Urothelium cell line (cell line): ENCODE measurements around the gene CFAP119.

Experiments
- DNase-seq: peaks from one replicate; pipeline ENCODE4 v3.0.0; 2011; ENCODE audit warnings: low spot score, mixed read lengths
- FAIRE-seq: peaks from 2 replicates; lab custom pipeline; 2011; peaks lifted over from hg19 to GRCh38; lab: Jason Lieb, UNC

The CFAP119 gene

DNA sequence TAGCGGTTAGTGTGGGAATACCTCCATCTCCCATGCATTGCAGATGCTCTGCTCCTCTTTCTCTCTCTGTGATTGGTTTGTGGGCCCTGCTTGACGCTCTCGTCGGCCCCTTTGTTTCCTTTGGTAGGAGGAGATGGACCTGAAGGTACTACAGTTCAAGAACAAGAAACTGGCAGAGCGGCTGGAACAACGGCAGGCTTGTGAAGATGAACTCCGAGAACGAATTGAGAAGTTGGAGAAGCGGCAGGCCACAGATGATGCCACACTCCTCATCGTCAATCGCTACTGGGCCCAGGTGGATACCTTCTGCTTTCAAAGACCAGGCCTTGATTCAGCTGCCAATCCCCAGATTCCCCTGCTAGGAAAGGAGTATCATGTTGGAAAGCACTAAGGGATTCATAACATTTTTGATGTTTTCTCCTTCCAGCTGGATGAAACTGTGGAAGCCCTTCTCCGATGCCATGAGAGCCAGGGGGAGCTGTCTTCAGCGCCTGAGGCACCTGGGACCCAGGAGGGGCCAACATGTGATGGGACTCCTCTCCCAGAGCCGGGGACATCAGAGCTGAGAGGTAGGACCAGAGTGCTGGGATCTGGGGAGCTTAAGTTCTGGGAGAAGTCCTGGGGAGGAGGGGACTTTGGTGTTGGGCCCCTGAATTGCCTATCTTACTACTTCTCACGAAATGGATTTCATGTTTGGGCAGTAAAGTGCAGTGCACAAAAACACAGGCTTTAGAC lies 1.3 kb upstream of the CFAP119 start:
- FAIRE-seq: no peak
- DNase-seq: no peak

DNA sequence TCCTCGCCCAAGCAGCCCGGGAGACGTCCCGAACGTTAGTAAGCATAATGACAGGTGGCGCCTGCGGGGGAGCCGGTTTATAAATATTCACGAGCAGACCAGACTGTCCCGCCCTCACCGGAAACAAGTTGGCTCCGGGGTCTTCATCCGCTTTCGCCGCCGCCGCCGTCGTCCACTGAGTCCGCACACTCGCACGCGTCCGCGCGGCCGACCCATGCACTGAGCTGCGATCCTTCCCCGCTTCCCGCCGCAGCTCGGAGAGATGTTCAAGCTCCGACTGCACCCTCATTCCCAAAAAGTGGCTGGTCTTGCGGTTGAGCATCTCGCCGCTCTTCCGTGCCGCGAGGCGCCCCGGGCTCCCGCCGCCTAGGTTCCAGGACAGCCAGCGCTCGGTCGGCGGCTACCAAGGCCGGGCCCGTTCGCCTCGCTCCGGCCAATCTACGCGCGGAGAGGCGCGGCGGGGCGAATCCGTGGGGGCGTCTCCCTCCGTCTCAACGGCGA lies 385 bp downstream of the CFAP119 start:
- no peak for FAIRE-seq
- peak; percentile 13 for DNase-seq

GRCh38 chr16:30760577-30761426 lies 1.1 kb downstream of the CFAP119 start:
- FAIRE-seq: no peak
- no peak for DNase-seq

DNA sequence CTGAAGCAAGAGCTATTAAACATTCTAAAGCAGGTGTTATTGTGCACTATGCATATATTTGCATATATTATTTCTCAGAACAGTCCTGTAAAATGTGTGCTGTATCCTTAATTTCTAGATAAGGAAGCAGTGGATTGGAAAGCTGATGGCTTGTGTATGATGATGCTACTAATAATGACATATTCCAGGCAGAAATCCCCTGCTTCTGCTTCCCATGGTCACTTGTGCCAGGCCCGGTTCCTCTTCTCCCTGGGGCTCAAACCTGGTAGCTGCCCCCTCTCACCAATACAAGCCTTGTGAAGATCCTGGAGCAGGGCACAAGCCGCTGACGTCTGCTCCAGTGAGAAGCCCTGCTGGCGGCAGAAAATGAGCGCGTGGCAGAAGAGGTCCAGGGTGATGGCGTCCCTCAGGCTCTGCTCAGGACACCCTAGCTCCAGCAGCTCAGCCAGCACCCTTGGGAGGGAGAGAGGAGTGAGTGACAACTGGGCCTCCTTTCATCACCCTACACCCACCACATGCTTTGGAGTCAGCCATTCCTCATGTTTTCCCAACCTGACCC lies 1.8 kb downstream of the CFAP119 start:
- DNase-seq: no peak

DNA sequence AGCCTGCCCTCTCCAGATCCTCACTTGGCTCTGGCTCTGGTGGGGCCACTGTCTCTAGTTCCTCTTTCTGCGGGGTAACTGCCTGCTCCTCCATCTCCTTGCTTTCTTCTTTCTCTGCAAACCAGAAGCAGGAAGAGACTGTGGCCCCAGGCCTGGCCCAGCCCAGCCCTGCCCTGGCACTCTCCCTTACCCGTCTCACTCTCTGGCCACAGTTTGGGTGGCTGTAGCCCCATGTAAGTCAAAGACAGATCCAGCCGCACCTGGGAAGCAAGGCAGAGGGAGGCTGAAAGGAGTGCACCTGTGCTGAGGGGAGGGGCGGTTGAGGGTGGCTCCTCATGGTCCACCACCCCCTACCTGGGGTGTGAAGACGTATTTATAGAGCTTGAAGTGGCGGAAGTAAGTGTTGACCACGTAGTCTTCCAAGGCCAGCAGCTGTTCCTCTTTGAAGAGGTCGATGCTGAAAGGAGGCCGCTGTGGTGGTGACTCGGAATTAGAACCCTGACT lies 2.8 kb downstream of the CFAP119 start:
- no peak for FAIRE-seq

More for the DNA sequence above, 1.8 kb downstream of the CFAP119 start:
- FAIRE-seq: no peak

DNA sequence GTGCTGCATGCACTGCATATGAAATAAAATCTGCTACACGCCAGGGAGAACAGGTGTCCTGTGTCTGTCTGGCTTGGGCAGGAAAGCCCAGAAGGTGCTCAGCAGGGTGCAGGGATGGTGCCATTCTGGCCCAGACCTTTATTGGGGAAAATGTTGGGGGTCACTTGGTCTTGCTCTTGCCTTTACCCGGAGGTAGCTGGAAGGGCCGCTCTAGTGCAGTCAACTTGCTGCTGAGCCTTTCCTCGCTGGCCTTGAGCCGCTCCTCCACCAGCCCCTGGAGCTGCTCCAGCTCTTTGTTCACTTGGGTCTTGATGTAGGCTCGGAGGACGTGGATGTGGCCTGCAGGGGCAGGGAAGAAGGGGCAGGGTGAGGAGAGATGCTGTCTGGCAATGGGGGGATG lies 4.5 kb downstream of the CFAP119 start:
- DNase-seq (no peak), FAIRE-seq (no peak)

More for the DNA sequence above, 2.8 kb downstream of the CFAP119 start:
- no peak for DNase-seq

GRCh38 chr16:30756781-30757100 lies 5.1 kb downstream of the CFAP119 start:
- FAIRE-seq: no peak
- no peak for DNase-seq

- FAIRE-seq: no peak
- DNase-seq: no peak
Measured at GRCh38 chr16:30755955-30756780, 5.7 kb downstream of the CFAP119 start.

DNA sequence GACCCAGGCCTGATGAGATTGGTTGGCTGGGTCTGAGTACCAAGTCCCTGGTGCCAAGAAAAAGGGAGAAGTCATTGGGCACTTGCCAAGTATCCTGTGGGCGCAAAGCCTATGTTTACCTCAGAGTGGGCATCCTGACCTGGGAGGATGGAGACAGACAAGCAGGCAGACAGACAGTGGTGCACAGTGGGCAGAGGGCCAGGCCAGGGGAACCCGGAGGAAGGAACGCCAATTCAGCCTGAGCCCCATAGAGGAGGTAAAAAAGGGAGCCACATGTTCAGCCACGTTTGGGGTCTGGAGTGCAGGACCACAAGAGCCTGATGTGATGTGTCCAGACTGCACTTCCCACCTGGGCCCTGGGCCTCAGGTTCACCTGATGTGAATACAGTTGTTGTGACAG lies 8.3 kb downstream of the CFAP119 start:
- FAIRE-seq (no peak), DNase-seq (no peak)

DNA sequence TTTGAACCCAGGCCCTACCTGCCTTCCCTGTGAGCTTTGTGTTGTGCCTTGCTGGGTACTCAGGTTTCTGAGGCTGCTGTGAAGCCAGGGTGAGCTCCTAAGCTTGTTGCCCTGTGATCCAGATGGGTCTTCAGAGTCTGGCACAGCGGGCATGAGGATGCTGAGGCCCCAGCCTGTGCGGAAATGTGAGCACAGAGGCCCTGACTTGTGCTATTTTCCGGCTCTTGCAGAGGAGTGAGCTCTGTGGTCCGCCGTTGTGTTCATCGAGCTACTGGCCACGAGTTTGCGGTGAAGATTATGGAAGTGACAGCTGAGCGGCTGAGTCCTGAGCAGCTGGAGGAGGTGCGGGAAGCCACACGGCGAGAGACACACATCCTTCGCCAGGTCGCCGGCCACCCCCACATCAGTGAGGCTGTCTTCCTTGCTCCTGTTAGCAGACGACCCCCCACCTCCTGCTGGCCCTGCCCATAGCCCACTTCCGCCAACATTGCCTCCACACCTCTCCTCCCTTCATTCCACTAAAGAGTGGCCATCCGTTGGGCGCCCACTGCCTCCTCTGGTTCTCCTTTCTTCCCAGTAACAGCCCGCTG lies 10.9 kb downstream of the CFAP119 start:
- FAIRE-seq (no peak), DNase-seq (no peak)

DNA sequence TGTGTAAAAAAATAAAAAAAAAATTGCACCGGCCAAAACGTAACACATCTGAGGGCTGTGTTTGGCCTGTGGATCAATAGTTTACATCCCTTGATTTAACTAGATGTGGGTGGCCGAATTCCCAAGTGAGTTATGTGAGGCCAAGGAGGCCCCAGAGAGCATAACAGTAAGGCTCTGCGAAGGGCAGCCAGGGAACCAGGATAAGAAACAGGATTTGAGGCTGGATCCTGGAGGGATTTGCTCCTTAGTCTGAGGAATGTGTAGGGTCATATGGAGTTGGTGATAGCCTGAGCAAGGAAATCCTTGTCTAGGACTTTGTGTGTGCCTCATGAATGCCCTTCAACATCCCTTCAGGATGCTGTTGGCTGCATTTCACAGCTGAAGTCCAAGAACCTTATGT lies 11.7 kb downstream of the CFAP119 start:
- no peak for FAIRE-seq
- no peak for DNase-seq

GRCh38 chr16:30748634-30749445 lies 13.0 kb downstream of the CFAP119 start:
- no peak for FAIRE-seq

DNA sequence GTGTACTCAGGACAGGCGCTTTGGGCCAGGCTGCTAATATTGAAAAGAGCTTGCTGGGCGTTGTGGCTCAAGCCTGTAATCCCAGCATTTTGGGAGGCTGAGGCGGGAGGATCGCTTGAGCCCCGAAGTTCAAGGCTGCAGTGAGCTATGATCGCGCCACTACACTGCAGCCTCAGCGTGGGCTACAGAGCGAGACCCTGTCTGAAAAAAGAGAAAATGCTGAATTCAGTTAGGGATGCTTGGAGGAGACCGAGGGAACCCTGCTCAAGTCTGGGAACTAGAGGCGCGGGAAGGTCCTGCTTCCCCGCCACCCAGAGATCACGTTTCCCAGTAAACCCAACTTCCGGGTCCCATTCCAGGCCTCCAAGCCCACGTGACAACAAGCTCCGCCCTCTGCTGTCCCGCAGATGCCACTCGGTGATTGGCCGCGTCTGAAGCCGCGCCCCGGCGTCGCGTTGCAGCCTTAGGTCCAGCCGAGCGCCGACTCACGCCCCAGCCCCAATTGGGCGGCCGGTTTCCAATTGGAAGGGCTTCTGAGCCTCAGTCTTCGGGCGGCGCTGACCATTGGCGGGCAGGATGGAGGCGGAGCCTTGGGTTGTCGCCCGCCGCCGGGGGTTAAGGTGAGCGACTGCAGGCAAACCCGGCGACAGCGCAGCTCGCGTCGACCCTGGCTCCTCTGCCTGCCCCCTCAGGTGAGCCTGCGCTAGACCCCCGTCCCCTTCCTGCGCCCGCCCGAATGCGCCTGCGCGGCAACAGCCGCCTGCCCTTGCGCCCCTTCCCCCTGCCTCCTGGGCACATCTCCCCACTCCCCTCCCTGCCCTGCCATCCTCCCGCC lies 13.8 kb downstream of the CFAP119 start, which contains the start of gene PHKG2:
PHKG2 (plus strand) TSS at position 627 of the 835 bp plus-strand sequence. CDS start 396 bp downstream, outside the sequence.
- FAIRE-seq (no peak), DNase-seq (peak; percentile 97)

More at GRCh38 chr16:30748634-30749445, 13.0 kb downstream of the CFAP119 start:
- peak; percentile 41 for DNase-seq

GRCh38 chr16:30747331-30747730 lies 14.5 kb downstream of the CFAP119 start:
- DNase-seq (no peak), FAIRE-seq (no peak)

GRCh38 chr16:30746638-30747175 lies 15.2 kb downstream of the CFAP119 start:
- DNase-seq: no peak
- FAIRE-seq: no peak

DNA sequence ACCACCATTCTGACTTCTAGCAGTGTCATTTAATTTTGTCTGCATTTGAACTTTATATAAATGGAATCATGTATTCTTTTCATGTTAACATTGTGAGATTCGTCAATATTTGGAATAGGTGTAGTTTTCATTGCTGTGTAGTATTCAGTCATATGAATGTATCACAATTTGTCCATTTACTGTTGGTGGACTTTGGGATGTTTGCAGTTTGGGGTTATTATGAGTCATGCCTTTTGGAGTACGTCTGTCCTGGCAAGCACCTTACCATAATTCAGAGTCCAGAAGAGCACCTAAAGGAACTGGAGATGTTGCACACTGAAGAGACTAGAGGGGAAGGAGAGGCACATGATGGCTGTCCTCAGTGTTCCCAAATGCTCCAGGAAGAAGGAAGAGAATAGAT lies 16.8 kb downstream of the CFAP119 start:
- no peak for FAIRE-seq
- no peak for DNase-seq

DNA sequence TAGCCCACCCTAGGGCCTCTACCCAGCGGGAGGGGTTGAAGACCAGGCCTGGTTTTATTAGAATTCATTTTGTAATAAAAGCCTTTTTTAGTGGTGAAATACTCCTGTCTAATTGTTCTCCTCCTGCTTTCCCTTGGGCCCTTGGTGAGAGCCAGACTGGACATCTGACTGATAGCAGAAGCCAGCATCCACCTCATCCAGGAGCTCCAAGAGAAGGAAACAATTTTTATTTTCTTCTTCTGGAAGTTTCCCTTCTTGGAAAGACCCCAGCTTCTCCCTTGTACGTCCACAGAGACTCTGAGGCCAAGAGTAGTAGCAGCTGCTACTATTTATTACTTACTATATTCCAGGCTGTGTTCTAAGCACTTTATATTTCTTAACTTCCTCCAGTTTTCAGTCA lies 17.7 kb downstream of the CFAP119 start:
- FAIRE-seq (no peak), DNase-seq (no peak)

- DNase-seq (no peak), FAIRE-seq (no peak)
Measured at GRCh38 chr16:30743716-30744115, 18.1 kb downstream of the CFAP119 start.
